Measurements from ENCODE around the gene RNF130. TPM values are rescaled to one million over a fixed set of nuclear protein-coding genes. Genes with fewer than 3 reads are reported as not detected.

The RNF130 gene
- total and polyA plus RNA-seq, 9 of the 15 experiments (the other 6 are each of a cell fraction or from before 2014, with no cell fraction given), result 5.8 to 39.4 (median 27.1) TPM

GRCh38 chr5:180093651-180094382, 22.3 kb upstream of the RNF130 start (continued):
- TF ChIP-seq ARID3A (IDR thresholded peaks at IDR 0.05; ENCODE audit: borderline replicate concordance, low read depth, low read length) (peak; percentile 58; the same call in 1 of the 2 replicates), SMARCA4 (IDR thresholded peaks at IDR 0.05) (peak; percentile 100), MXI1 (IDR thresholded peaks at IDR 0.05; ENCODE audit: low read depth, low read length) (no peak), HDAC3 (IDR thresholded peaks at IDR 0.05; ENCODE audit: borderline replicate concordance, partially characterized antibody) (peak; percentile 88), HNRNPH1 (optimal IDR thresholded peaks at IDR 0.05; ENCODE audit: low read depth, low read length) (no peak), PHF8 (IDR thresholded peaks at IDR 0.05; ENCODE audit: borderline replicate concordance, low read length) (no peak; the same call in 1 of the 2 replicates), BRD9 (IDR thresholded peaks at IDR 0.05; ENCODE audit: low read depth, partially characterized antibody) (peak; percentile 34)
- TF ChIP-seq, protein P1, sequence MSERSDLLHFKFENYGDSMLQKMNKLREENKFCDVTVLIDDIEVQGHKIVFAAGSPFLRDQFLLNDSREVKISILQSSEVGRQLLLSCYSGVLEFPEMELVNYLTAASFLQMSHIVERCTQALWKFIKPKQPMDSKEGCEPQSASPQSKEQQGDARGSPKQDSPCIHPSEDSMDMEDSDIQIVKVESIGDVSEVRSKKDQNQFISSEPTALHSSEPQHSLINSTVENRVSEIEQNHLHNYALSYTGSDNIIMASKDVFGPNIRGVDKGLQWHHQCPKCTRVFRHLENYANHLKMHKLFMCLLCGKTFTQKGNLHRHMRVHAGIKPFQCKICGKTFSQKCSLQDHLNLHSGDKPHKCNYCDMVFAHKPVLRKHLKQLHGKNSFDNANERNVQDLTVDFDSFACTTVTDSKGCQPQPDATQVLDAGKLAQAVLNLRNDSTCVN (CRISPR knock-in tag; IDR thresholded peaks at IDR 0.05), result no peak
- TF ChIP-seq, protein P2, sequence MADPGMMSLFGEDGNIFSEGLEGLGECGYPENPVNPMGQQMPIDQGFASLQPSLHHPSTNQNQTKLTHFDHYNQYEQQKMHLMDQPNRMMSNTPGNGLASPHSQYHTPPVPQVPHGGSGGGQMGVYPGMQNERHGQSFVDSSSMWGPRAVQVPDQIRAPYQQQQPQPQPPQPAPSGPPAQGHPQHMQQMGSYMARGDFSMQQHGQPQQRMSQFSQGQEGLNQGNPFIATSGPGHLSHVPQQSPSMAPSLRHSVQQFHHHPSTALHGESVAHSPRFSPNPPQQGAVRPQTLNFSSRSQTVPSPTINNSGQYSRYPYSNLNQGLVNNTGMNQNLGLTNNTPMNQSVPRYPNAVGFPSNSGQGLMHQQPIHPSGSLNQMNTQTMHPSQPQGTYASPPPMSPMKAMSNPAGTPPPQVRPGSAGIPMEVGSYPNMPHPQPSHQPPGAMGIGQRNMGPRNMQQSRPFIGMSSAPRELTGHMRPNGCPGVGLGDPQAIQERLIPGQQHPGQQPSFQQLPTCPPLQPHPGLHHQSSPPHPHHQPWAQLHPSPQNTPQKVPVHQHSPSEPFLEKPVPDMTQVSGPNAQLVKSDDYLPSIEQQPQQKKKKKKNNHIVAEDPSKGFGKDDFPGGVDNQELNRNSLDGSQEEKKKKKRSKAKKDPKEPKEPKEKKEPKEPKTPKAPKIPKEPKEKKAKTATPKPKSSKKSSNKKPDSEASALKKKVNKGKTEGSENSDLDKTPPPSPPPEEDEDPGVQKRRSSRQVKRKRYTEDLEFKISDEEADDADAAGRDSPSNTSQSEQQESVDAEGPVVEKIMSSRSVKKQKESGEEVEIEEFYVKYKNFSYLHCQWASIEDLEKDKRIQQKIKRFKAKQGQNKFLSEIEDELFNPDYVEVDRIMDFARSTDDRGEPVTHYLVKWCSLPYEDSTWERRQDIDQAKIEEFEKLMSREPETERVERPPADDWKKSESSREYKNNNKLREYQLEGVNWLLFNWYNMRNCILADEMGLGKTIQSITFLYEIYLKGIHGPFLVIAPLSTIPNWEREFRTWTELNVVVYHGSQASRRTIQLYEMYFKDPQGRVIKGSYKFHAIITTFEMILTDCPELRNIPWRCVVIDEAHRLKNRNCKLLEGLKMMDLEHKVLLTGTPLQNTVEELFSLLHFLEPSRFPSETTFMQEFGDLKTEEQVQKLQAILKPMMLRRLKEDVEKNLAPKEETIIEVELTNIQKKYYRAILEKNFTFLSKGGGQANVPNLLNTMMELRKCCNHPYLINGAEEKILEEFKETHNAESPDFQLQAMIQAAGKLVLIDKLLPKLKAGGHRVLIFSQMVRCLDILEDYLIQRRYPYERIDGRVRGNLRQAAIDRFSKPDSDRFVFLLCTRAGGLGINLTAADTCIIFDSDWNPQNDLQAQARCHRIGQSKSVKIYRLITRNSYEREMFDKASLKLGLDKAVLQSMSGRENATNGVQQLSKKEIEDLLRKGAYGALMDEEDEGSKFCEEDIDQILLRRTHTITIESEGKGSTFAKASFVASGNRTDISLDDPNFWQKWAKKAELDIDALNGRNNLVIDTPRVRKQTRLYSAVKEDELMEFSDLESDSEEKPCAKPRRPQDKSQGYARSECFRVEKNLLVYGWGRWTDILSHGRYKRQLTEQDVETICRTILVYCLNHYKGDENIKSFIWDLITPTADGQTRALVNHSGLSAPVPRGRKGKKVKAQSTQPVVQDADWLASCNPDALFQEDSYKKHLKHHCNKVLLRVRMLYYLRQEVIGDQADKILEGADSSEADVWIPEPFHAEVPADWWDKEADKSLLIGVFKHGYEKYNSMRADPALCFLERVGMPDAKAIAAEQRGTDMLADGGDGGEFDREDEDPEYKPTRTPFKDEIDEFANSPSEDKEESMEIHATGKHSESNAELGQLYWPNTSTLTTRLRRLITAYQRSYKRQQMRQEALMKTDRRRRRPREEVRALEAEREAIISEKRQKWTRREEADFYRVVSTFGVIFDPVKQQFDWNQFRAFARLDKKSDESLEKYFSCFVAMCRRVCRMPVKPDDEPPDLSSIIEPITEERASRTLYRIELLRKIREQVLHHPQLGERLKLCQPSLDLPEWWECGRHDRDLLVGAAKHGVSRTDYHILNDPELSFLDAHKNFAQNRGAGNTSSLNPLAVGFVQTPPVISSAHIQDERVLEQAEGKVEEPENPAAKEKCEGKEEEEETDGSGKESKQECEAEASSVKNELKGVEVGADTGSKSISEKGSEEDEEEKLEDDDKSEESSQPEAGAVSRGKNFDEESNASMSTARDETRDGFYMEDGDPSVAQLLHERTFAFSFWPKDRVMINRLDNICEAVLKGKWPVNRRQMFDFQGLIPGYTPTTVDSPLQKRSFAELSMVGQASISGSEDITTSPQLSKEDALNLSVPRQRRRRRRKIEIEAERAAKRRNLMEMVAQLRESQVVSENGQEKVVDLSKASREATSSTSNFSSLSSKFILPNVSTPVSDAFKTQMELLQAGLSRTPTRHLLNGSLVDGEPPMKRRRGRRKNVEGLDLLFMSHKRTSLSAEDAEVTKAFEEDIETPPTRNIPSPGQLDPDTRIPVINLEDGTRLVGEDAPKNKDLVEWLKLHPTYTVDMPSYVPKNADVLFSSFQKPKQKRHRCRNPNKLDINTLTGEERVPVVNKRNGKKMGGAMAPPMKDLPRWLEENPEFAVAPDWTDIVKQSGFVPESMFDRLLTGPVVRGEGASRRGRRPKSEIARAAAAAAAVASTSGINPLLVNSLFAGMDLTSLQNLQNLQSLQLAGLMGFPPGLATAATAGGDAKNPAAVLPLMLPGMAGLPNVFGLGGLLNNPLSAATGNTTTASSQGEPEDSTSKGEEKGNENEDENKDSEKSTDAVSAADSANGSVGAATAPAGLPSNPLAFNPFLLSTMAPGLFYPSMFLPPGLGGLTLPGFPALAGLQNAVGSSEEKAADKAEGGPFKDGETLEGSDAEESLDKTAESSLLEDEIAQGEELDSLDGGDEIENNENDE (IDR thresholded peaks at IDR 0.05; ENCODE audit: low read depth, low read length), result no peak
- TF ChIP-seq, protein P3, sequence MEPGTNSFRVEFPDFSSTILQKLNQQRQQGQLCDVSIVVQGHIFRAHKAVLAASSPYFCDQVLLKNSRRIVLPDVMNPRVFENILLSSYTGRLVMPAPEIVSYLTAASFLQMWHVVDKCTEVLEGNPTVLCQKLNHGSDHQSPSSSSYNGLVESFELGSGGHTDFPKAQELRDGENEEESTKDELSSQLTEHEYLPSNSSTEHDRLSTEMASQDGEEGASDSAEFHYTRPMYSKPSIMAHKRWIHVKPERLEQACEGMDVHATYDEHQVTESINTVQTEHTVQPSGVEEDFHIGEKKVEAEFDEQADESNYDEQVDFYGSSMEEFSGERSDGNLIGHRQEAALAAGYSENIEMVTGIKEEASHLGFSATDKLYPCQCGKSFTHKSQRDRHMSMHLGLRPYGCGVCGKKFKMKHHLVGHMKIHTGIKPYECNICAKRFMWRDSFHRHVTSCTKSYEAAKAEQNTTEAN (CRISPR knock-in tag; IDR thresholded peaks at IDR 0.05), result peak; percentile 43; the same call in 1 of the 2 replicates
